ENCODE data around the gene MAGI2. TPM values are rescaled to one million over a fixed set of nuclear protein-coding genes. Genes with fewer than 3 reads are reported as not detected.

The MAGI2 gene
- total RNA-seq, 5 donors from 2014 or later (not counting 1 experiment from before 2014, with no cell fraction given) = 0.10 to 0.77 (median 0.22) TPM

DNA sequence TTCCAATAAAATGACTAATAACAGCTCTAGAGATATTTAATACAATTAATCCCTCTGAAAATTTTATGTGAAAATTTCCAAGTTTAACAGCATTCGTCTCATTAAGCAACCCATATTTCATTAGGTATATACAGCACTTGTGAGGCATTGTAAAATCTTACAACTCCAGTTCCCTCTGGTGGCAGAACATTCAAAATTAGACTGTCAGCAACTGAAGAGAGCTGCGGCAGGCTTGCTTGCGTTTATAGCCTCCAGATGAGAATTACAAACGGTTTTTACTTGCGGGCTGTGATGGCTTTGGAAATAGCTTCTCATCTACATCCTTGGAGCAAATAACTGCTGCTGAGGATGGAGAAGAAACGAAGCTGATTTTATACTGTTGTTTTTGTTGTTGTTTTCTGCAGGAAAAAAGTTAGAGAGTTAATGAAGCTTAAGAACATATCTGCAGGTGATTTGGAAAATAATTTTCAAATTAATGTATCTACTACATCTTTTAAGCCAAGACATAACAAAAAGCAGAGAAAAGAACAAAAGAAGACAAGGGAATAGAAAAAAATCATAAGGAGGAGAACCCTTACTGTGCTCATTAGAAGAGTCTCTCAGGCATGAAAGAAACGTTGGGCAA lies 171.3 kb downstream of the MAGI2 start:
- Mint-ChIP-seq H3K27ac (no peak overlapping the region), H3K4me3 (no peak overlapping the region), H3K27me3 (peaks cover 2 to 16% of the 10 kb centered on the region in 2 donors), H3K9me3 (no peaks in the 10 kb centered on the region), H3K36me3 (no peaks in the 10 kb centered on the region), H3K4me1 (no peaks in the 10 kb centered on the region)
- Histone ChIP-seq H3K27me3 (replicated peaks in 1 of 2; ENCODE audit: control insufficient read depth in 2 of 2, extremely low read depth in 1 of 2, insufficient read depth in 2 of 2, low read length in 1 of 2) (no peaks in the 10 kb centered on the region), H3K9me3 (no peaks in the 10 kb centered on the region), H3K27ac (ENCODE audit: low read length) (no peak overlapping the region), H3K4me1 (ENCODE audit: control insufficient read depth in 1 of 2, extremely low read depth in 1 of 2, insufficient read depth in 2 of 2, low read length in 2 of 2) (no peaks in the 10 kb centered on the region), H3K4me3 (ENCODE audit: control insufficient read depth in 1 of 2, extremely low read depth in 1 of 2, low read length in 1 of 2) (no peak overlapping the region), H3K36me3 (ENCODE audit: control insufficient read depth in 2 of 2, extremely low read depth in 1 of 2, insufficient read depth in 1 of 2, low read length in 1 of 2) (no peaks in the 10 kb centered on the region)
- 70% methylated on average over 2 of the region's 7 CpGs for WGBS (ENCODE audit: insufficient coverage)
- ChIA-PET CTCF (interaction anchor here in 1 of 2 donors (0.5 kb wide), 1 partner anchor 112 kb away, joined by 3 read pairs; no protein-coding TSS in a partner anchor), POLR2A (interaction anchor here in 1 of 2 donors (0.6 kb wide), 2 partner anchors 35 to 1620 kb away, joined by 3 to 5 read pairs; no protein-coding TSS in a partner anchor)
- no peak for DNase-seq
- ATAC-seq (replicated peaks in 1 of 4) = no peak

- CTCF ChIA-PET = interaction anchor here in 1 of 2 donors (0.5 kb wide), 1 partner anchor 111 kb away, joined by 3 read pairs; no protein-coding TSS in a partner anchor
- Histone ChIP-seq H3K4me1 (ENCODE audit: control insufficient read depth in 1 of 2, extremely low read depth in 1 of 2, insufficient read depth in 2 of 2, low read length in 2 of 2) (no peaks in the 10 kb centered on the region), H3K36me3 (ENCODE audit: control insufficient read depth in 2 of 2, extremely low read depth in 1 of 2, insufficient read depth in 1 of 2, low read length in 1 of 2) (no peaks in the 10 kb centered on the region), H3K27me3 (replicated peaks in 1 of 2; ENCODE audit: control insufficient read depth in 2 of 2, extremely low read depth in 1 of 2, insufficient read depth in 2 of 2, low read length in 1 of 2) (no peaks in the 10 kb centered on the region), H3K27ac (ENCODE audit: low read length) (no peak overlapping the region), H3K4me3 (ENCODE audit: control insufficient read depth in 1 of 2, extremely low read depth in 1 of 2, low read length in 1 of 2) (no peak overlapping the region), H3K9me3 (no peaks in the 10 kb centered on the region)
- no CpG with 5 or more reads among the region's 2 CpGs for WGBS (ENCODE audit: insufficient coverage)
- Mint-ChIP-seq H3K27me3 (peaks cover 2 to 16% of the 10 kb centered on the region in 2 donors), H3K9me3 (no peaks in the 10 kb centered on the region), H3K4me3 (no peak overlapping the region), H3K36me3 (no peaks in the 10 kb centered on the region), H3K27ac (no peak overlapping the region), H3K4me1 (no peaks in the 10 kb centered on the region)
- DNase-seq (no peak), ATAC-seq (replicated peaks in 1 of 4) (no peak)
- POLR2A ChIA-PET = interaction anchor here in 1 of 2 donors (0.6 kb wide), 1 partner anchor 1620 kb away, joined by 3 read pairs; no protein-coding TSS in a partner anchor
Observed at GRCh38 chr7:79281426-79281825, 172.0 kb downstream of the MAGI2 start.

GRCh38 chr7:79272938-79273337 lies 180.5 kb downstream of the MAGI2 start:
- DNase-seq (no peak), ATAC-seq (replicated peaks in 1 of 4) (no peak)
- H3K4me1 Mint-ChIP-seq = no peaks in the 10 kb centered on the region
- H3K9me3 Mint-ChIP-seq = peaks cover 0 to under 1% (median 0%) of the 10 kb centered on the region in 3 donors
- H3K4me3 Mint-ChIP-seq = no peak overlapping the region
- no peaks in the 10 kb centered on the region for H3K27me3 ChIP-seq (replicated peaks in 1 of 2; ENCODE audit: control insufficient read depth in 2 of 2, extremely low read depth in 1 of 2, insufficient read depth in 2 of 2, low read length in 1 of 2)
- H3K27me3 Mint-ChIP-seq = peaks cover 0 to 3% of the 10 kb centered on the region in 2 donors
- H3K4me3 ChIP-seq (ENCODE audit: control insufficient read depth in 1 of 2, extremely low read depth in 1 of 2, low read length in 1 of 2) = no peak overlapping the region
- H3K4me1 ChIP-seq (ENCODE audit: control insufficient read depth in 1 of 2, extremely low read depth in 1 of 2, insufficient read depth in 2 of 2, low read length in 2 of 2) = no peaks in the 10 kb centered on the region
- H3K36me3 Mint-ChIP-seq = no peaks in the 10 kb centered on the region
- H3K27ac Mint-ChIP-seq = no peak overlapping the region
- CTCF ChIA-PET = no interaction called here
- no peak overlapping the region for H3K27ac ChIP-seq (ENCODE audit: low read length)
- no CpG with 5 or more reads among the region's 2 CpGs for WGBS (ENCODE audit: insufficient coverage)
- POLR2A ChIA-PET = no interaction called here
- H3K36me3 ChIP-seq (ENCODE audit: control insufficient read depth in 2 of 2, extremely low read depth in 1 of 2, insufficient read depth in 1 of 2, low read length in 1 of 2) = no peaks in the 10 kb centered on the region
- no peaks in the 10 kb centered on the region for H3K9me3 ChIP-seq

DNA sequence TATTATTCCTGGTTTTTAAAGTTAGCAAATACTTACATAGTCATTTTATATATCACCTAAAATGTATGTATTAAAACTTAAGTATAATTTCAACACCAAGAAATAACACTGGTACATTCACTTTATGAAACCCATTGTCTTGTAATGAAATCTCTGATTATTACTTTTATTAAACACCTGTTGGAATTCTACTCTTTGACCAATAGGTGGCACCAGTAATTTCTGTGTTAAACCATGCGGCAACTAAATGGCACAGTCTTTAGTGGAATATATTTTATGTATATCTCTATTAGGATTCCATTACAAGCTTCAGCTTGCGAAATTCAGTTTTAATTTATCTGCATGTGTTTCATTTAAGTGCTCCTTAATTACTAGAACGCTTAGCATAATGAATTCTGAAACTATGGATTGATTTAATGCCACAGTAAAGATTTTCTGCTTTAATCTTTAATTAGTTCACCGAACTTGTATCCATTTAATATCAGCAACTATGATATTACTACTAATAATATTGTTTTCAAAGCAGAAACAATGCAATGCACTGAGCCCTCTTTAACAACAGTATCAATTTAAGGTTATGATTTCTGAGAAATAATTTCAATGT lies 181.3 kb downstream of the MAGI2 start:
- Histone ChIP-seq H3K4me3 (ENCODE audit: control insufficient read depth in 1 of 2, extremely low read depth in 1 of 2, low read length in 1 of 2) (no peak overlapping the region), H3K36me3 (ENCODE audit: control insufficient read depth in 2 of 2, extremely low read depth in 1 of 2, insufficient read depth in 1 of 2, low read length in 1 of 2) (no peaks in the 10 kb centered on the region), H3K27ac (ENCODE audit: low read length) (no peak overlapping the region), H3K27me3 (replicated peaks in 1 of 2; ENCODE audit: control insufficient read depth in 2 of 2, extremely low read depth in 1 of 2, insufficient read depth in 2 of 2, low read length in 1 of 2) (no peaks in the 10 kb centered on the region), H3K9me3 (no peaks in the 10 kb centered on the region), H3K4me1 (ENCODE audit: control insufficient read depth in 1 of 2, extremely low read depth in 1 of 2, insufficient read depth in 2 of 2, low read length in 2 of 2) (no peaks in the 10 kb centered on the region)
- H3K4me3 Mint-ChIP-seq = no peak overlapping the region
- ATAC-seq (replicated peaks in 1 of 4) = no peak
- no peaks in the 10 kb centered on the region for H3K4me1 Mint-ChIP-seq
- ChIA-PET CTCF (interaction anchor here in 1 of 2 donors (0.6 kb wide), 1 partner anchor 1311 kb away, joined by 3 read pairs; no protein-coding TSS in a partner anchor), POLR2A (no interaction called here)
- H3K27me3 Mint-ChIP-seq = peaks cover 0 to 3% of the 10 kb centered on the region in 2 donors
- DNase-seq = peak in 1 of 35 experiments; percentile 16
- H3K36me3 Mint-ChIP-seq = no peaks in the 10 kb centered on the region
- no peak overlapping the region for H3K27ac Mint-ChIP-seq
- no CpG with 5 or more reads among the region's 4 CpGs for WGBS (ENCODE audit: insufficient coverage)
- peaks cover 0 to 6% (median 0%) of the 10 kb centered on the region in 3 donors for H3K9me3 Mint-ChIP-seq

- CTCF ChIA-PET = no interaction called here
- Mint-ChIP-seq H3K9me3 (peaks cover 0 to 6% (median 0%) of the 10 kb centered on the region in 3 donors), H3K27me3 (peaks cover 0 to 2% of the 10 kb centered on the region in 2 donors), H3K4me1 (no peaks in the 10 kb centered on the region), H3K27ac (no peak overlapping the region), H3K4me3 (no peak overlapping the region), H3K36me3 (no peaks in the 10 kb centered on the region)
- H3K27me3 ChIP-seq (replicated peaks in 1 of 2; ENCODE audit: control insufficient read depth in 2 of 2, extremely low read depth in 1 of 2, insufficient read depth in 2 of 2, low read length in 1 of 2) = no peaks in the 10 kb centered on the region
- no peaks in the 10 kb centered on the region for H3K9me3 ChIP-seq
- no CpG with 5 or more reads among the region's 6 CpGs for WGBS (ENCODE audit: insufficient coverage)
- POLR2A ChIA-PET = no interaction called here
- no peaks in the 10 kb centered on the region for H3K36me3 ChIP-seq (ENCODE audit: control insufficient read depth in 2 of 2, extremely low read depth in 1 of 2, insufficient read depth in 1 of 2, low read length in 1 of 2)
- H3K4me3 ChIP-seq (ENCODE audit: control insufficient read depth in 1 of 2, extremely low read depth in 1 of 2, low read length in 1 of 2) = no peak overlapping the region
- H3K4me1 ChIP-seq (ENCODE audit: control insufficient read depth in 1 of 2, extremely low read depth in 1 of 2, insufficient read depth in 2 of 2, low read length in 2 of 2) = no peaks in the 10 kb centered on the region
- no peak overlapping the region for H3K27ac ChIP-seq (ENCODE audit: low read length)
- no peak for DNase-seq
- no peak for ATAC-seq (replicated peaks in 1 of 4)
Observed at GRCh38 chr7:79268730-79269129, 184.7 kb downstream of the MAGI2 start.

- Histone ChIP-seq H3K4me3 (ENCODE audit: control insufficient read depth in 1 of 2, extremely low read depth in 1 of 2, low read length in 1 of 2) (no peak overlapping the region), H3K9me3 (no peaks in the 10 kb centered on the region), H3K36me3 (ENCODE audit: control insufficient read depth in 2 of 2, extremely low read depth in 1 of 2, insufficient read depth in 1 of 2, low read length in 1 of 2) (no peaks in the 10 kb centered on the region), H3K4me1 (ENCODE audit: control insufficient read depth in 1 of 2, extremely low read depth in 1 of 2, insufficient read depth in 2 of 2, low read length in 2 of 2) (no peaks in the 10 kb centered on the region), H3K27ac (ENCODE audit: low read length) (no peak overlapping the region), H3K27me3 (replicated peaks in 1 of 2; ENCODE audit: control insufficient read depth in 2 of 2, extremely low read depth in 1 of 2, insufficient read depth in 2 of 2, low read length in 1 of 2) (no peaks in the 10 kb centered on the region)
- CTCF ChIA-PET = no interaction called here
- no peak for ATAC-seq (replicated peaks in 1 of 4)
- POLR2A ChIA-PET = no interaction called here
- H3K27ac Mint-ChIP-seq = no peak overlapping the region
- no peak for DNase-seq
- H3K9me3 Mint-ChIP-seq = peaks cover 0 to 4% (median 4%) of the 10 kb centered on the region in 3 donors
- no peaks in the 10 kb centered on the region for H3K4me1 Mint-ChIP-seq
- no peaks in the 10 kb centered on the region for H3K36me3 Mint-ChIP-seq
- WGBS (ENCODE audit: insufficient coverage) = 50% methylated on average over 1 of the region's 3 CpGs
- H3K4me3 Mint-ChIP-seq = no peak overlapping the region
- no peaks in the 10 kb centered on the region for H3K27me3 Mint-ChIP-seq
Observed at GRCh38 chr7:79258826-79259225, 194.6 kb downstream of the MAGI2 start.
